VCaP (cell line): ENCODE data around the gene SCFD2.

Experiments used
- H3K27ac ChIP-seq: fragments of 450-650 bp; 2 replicates; pipeline ENCODE4 v1.5.1; 2017
- TF ChIP-seq, protein P1 (sequence below): fragments of 450-650 bp; conservative IDR thresholded peaks from 2 replicates; pipeline ENCODE4 v1.5.1; 2017; ENCODE audit warnings: mild to moderate bottlenecking, moderate library complexity

The SCFD2 gene

GRCh38 chr4:52903273-52903672, 462.6 kb downstream of the SCFD2 start:
- no peak overlapping the region for H3K27ac ChIP-seq
- TF ChIP-seq, protein P1, sequence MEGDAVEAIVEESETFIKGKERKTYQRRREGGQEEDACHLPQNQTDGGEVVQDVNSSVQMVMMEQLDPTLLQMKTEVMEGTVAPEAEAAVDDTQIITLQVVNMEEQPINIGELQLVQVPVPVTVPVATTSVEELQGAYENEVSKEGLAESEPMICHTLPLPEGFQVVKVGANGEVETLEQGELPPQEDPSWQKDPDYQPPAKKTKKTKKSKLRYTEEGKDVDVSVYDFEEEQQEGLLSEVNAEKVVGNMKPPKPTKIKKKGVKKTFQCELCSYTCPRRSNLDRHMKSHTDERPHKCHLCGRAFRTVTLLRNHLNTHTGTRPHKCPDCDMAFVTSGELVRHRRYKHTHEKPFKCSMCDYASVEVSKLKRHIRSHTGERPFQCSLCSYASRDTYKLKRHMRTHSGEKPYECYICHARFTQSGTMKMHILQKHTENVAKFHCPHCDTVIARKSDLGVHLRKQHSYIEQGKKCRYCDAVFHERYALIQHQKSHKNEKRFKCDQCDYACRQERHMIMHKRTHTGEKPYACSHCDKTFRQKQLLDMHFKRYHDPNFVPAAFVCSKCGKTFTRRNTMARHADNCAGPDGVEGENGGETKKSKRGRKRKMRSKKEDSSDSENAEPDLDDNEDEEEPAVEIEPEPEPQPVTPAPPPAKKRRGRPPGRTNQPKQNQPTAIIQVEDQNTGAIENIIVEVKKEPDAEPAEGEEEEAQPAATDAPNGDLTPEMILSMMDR: no peak

GRCh38 chr4:52894443-52894842, 471.4 kb downstream of the SCFD2 start:
- TF ChIP-seq, protein P1: no peak
- no peak overlapping the region for H3K27ac ChIP-seq

- no peak overlapping the region for H3K27ac ChIP-seq
- TF ChIP-seq, protein P1: no peak
These were observed 473.0 kb downstream of the SCFD2 start for GRCh38 chr4:52892880-52893279.

DNA sequence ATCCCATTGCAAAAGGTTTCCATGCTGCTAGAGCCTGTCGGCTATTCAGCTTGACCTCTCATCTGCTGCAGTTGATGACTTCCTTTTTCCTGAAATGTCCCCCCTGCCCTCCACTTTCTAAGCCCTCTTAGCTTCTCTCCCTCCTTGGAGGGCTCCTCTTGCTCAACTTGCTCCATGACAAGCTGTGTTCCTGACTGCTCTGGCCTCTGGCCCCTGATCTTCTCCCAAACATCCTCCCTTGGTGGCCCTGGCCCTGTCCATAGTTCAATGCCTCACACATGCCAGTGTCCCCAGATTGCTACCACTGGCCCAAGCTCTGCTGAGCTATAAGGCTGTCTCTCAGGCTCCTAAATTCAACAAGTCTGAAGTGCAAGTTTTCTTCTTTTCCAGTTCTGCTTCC, 474.1 kb downstream of the SCFD2 start:
- H3K27ac ChIP-seq: no peak overlapping the region
- TF ChIP-seq, protein P1: no peak

GRCh38 chr4:52890521-52890791, 475.4 kb downstream of the SCFD2 start:
- no peak overlapping the region for H3K27ac ChIP-seq
- TF ChIP-seq, protein P1: no peak

DNA sequence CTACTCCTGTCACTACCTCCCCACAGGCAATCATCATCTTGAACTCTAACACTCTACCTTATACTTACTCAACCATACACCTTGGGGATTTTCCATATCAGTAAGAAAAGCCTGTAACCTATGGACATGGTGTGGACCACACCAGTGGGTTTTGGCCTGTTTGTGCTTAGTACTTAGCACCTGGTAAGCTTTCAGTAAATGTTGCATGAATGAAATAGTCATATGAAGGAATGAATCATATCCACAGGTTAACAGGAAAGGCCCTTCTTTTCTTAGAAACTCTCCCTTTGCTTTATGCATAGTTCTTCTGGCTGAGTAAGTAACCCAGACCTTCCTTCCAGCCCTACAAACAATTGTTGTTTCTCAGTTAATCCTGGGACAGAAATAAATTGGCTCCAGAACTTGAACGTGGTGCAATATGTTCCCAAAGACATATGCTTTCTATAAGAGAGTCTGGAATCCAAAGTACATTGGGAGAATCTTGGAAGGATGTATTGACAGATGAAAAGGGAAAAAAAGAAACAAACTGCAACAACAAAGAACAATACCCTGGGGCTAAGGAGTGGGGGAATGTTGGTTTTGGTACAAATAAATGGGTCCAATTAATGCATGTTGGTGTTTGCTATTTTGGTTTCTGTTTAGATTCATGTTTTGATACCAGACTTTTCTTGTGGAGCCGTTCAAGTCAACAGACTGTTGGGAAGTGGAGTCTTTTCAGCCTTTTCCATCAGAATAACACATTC, 475.9 kb downstream of the SCFD2 start:
- TF ChIP-seq, protein P1: no peak
- no peak overlapping the region for H3K27ac ChIP-seq

DNA sequence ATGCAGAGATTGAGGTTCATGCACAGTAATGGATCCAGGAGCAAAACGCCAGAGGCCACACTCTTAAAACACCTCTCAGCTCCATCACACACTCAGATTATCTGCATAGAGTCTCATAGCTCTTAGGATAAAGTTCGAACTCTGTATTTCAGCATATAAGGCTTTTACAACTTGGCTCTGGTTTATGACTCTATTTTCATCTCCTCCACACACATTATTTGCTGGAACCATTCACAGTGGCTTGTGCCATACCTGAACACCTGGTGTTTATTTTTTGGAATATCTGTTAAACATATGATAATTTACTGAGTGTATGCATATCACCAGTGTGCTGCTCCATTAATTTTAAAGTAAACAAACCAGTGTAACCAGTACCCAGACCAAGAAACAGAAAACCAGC, 476.5 kb downstream of the SCFD2 start:
- no peak overlapping the region for H3K27ac ChIP-seq
- TF ChIP-seq, protein P1: no peak
